ENCODE measurements around the gene WDFY4.

GRCh38 chr10:48724127-48724526 lies 39.5 kb downstream of the WDFY4 start:
- TF ChIP-seq POLR2A (IDR thresholded peaks at IDR 0.05; ENCODE audit: low read depth, low read length) (no peak), TAF1 (IDR thresholded peaks at IDR 0.05; ENCODE audit: low read depth, low read length) (no peak), POLR2AphosphoS5 (IDR thresholded peaks at IDR 0.05; ENCODE audit: low read depth, low read length) (no peak), POU2F2 (IDR thresholded peaks at IDR 0.05; ENCODE audit: low read depth, low read length) (no peak), SPI1 (IDR thresholded peaks at IDR 0.05; ENCODE audit: low read depth, low read length) (no peak), PAX5 (IDR thresholded peaks at IDR 0.05; ENCODE audit: insufficient read depth, low read length, severe bottlenecking) (no peak)

All from GM12891 (cell line).